ENCODE results near the gene ANKRD13D. TPM values are rescaled to one million over a fixed set of nuclear protein-coding genes. Genes with fewer than 3 reads are reported as not detected.
A peak's percentile ranks its signal among the peaks of the same experiment; 100 is the strongest.

ANKRD13D gene
- total and polyA plus RNA-seq, 8 donors, result 18.5 to 96.4 (median 36.8) TPM

DNA sequence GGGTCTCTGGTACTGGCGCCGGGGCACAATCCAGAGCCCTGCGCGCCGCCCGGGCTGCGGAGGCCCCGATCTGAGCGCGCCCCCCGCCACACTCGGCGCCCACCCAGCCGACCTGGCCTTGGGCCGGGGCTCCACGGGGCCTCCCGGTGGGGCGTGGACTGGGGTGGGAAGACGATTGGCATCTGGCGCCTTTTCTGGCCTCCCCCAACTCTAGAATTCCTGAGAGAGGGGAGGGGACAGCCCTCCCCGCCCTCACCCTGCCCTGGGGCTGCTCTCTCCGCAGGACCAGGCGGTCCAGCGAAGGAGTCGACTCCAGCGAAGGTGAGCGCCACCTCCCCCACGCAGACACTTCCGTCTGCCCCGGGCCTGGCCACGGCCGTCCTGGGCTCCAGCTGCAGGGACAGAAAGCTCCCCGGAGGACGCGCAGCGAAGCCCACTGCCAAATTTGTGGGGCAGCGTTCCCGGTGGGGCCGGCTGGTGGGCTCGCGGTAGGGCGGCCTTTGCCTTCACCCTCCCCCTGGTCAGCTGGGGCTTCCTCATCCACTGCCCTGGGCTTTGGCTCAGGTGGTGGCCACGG is 14.8 kb downstream of the ANKRD13D start:
- Histone ChIP-seq H3K36me3 (peaks cover 32 to 60% (median 52%) of the 10 kb centered on the region in 4 donors), H3K9me3 (no peaks in the 10 kb centered on the region), H3K4me1 (peaks cover 26 to 38% (median 36%) of the 10 kb centered on the region in 4 donors), H3K27ac (peak overlapping the region; percentile 86 to 96 (median 89)), H3K27me3 (no peaks in the 10 kb centered on the region), H3K4me3 (peak overlapping the region; percentile 75 to 94 (median 92))
- WGBS, 5 donors, result 2 to 5% (median 4%) methylated on average over 18 to 43 of the region's 43 CpGs
- intact Hi-C loops (cut with DNase I; ENCODE audit: low total_unique reads), result no loop called here
- peak; percentile 57 to 69 for DNase-seq
- TF ChIP-seq, protein P1, sequence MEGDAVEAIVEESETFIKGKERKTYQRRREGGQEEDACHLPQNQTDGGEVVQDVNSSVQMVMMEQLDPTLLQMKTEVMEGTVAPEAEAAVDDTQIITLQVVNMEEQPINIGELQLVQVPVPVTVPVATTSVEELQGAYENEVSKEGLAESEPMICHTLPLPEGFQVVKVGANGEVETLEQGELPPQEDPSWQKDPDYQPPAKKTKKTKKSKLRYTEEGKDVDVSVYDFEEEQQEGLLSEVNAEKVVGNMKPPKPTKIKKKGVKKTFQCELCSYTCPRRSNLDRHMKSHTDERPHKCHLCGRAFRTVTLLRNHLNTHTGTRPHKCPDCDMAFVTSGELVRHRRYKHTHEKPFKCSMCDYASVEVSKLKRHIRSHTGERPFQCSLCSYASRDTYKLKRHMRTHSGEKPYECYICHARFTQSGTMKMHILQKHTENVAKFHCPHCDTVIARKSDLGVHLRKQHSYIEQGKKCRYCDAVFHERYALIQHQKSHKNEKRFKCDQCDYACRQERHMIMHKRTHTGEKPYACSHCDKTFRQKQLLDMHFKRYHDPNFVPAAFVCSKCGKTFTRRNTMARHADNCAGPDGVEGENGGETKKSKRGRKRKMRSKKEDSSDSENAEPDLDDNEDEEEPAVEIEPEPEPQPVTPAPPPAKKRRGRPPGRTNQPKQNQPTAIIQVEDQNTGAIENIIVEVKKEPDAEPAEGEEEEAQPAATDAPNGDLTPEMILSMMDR (IDR thresholded peaks at IDR 0.05), result no peak
- no peak for TF ChIP-seq POLR2A (IDR thresholded peaks at IDR 0.05)
- no peak for TF ChIP-seq EP300 (IDR thresholded peaks at IDR 0.05)
- no peak for TF ChIP-seq POLR2AphosphoS5 (IDR thresholded peaks at IDR 0.05)

- intact Hi-C loops (cut with DNase I; ENCODE audit: low total_unique reads), result no loop called here
- no peaks in the 10 kb centered on the region for H3K27me3 ChIP-seq
- peaks cover 26 to 38% (median 36%) of the 10 kb centered on the region in 4 donors for H3K4me1 ChIP-seq
- no peak for DNase-seq
- H3K27ac ChIP-seq, result peak overlapping the region in 4 of 5 donors; percentile 86 to 96 (median 91)
- H3K4me3 ChIP-seq, result peak overlapping the region; percentile 75 to 94 (median 92)
- peaks cover 32 to 60% (median 52%) of the 10 kb centered on the region in 4 donors for H3K36me3 ChIP-seq
- 57 to 82% (median 65%) methylated on average over 13 to 14 of the region's 14 CpGs for WGBS, 5 donors
- TF ChIP-seq POLR2AphosphoS5 (IDR thresholded peaks at IDR 0.05) (no peak), POLR2A (IDR thresholded peaks at IDR 0.05) (no peak), EP300 (IDR thresholded peaks at IDR 0.05) (no peak)
- TF ChIP-seq, protein P1 (IDR thresholded peaks at IDR 0.05), result no peak
- no peaks in the 10 kb centered on the region for H3K9me3 ChIP-seq
Observed at GRCh38 chr11:67304511-67305113, 15.5 kb downstream of the ANKRD13D start.

DNA sequence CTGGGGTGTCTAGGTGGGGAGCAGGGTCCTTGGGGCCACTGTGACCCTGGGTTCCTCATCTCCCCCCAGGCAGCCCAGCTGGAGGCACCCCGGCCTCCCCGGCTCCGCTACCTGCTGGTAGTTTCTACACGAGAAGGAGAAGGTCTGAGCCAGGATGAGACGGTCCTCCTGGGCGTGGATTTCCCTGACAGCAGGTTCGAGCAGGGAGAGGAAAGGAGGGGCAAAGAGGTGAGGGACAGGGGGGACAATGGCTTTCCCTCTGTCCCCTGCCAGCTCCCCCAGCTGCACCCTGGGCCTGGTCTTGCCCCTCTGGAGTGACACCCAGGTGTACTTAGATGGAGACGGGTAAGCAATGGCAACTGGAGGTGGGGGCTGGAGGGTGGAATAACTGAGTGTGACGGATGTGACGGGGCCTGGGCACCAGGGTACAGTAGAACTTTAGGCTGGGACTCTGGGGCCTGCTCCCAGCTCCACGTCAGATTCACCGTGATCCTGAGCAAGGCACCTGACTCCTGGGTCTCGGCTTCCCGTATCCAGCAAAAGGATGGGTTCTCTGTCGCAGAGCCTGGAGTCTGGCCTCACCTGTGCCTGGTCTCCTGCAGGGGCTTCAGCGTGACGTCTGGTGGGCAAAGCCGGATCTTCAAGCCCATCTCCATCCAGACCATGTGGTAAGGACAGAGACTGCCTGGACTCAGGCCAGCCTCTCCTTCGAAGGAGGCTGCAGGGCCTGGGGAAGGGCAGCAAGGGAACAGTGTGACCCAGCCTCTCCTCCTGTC is 17.9 kb downstream of the ANKRD13D start:
- no peaks in the 10 kb centered on the region for H3K9me3 ChIP-seq
- H3K27me3 ChIP-seq, result no peaks in the 10 kb centered on the region
- no peak overlapping the region for H3K4me3 ChIP-seq
- TF ChIP-seq, protein P1 (IDR thresholded peaks at IDR 0.05), result no peak
- no peak for TF ChIP-seq POLR2AphosphoS5 (IDR thresholded peaks at IDR 0.05)
- no peak for TF ChIP-seq EP300 (IDR thresholded peaks at IDR 0.05)
- intact Hi-C loops (cut with DNase I; ENCODE audit: low total_unique reads), result no loop called here
- WGBS, 5 donors, result 86 to 96% (median 91%) methylated on average over 16 to 19 of the region's 19 CpGs
- peaks cover 26 to 60% (median 53%) of the 10 kb centered on the region in 4 donors for H3K36me3 ChIP-seq
- no peak overlapping the region for H3K27ac ChIP-seq
- peak; percentile 1 to 20 for DNase-seq
- peaks cover 25 to 33% (median 29%) of the 10 kb centered on the region in 4 donors for H3K4me1 ChIP-seq

DNA sequence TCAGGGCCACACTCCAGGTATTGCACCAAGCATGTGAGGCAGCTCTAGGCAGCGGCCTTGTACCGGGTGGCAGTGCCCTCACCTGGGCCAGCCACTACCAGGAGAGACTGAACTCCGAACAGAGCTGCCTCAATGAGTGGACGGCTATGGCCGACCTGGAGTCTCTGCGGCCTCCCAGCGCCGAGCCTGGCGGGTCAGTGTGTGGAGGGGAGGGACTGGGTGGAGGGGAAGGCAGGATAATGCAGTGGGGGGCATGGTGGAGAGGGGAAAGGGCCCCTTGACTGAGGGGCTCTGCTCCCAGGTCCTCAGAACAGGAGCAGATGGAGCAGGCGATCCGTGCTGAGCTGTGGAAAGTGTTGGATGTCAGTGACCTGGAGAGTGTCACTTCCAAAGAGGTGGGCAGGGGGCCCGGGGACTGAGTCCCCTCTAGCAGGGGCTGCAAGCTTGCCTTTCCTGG is 18.5 kb downstream of the ANKRD13D start:
- H3K4me1 ChIP-seq, result peaks cover 25 to 33% (median 29%) of the 10 kb centered on the region in 4 donors
- WGBS, 5 donors, result 86 to 95% (median 90%) methylated on average over 11 to 12 of the region's 12 CpGs
- intact Hi-C loops (cut with DNase I; ENCODE audit: low total_unique reads), result no loop called here

More for the DNA sequence above, 18.5 kb downstream of the ANKRD13D start:
- DNase-seq, result peak; percentile 1 to 19
- Histone ChIP-seq H3K27me3 (no peaks in the 10 kb centered on the region), H3K36me3 (peaks cover 26 to 61% (median 54%) of the 10 kb centered on the region in 4 donors), H3K9me3 (no peaks in the 10 kb centered on the region), H3K27ac (no peak overlapping the region), H3K4me3 (no peak overlapping the region)
- no peak for TF ChIP-seq POLR2AphosphoS5 (IDR thresholded peaks at IDR 0.05)
- TF ChIP-seq, protein P1 (IDR thresholded peaks at IDR 0.05), result no peak
